Measurements from ENCODE around the gene FIGNL1. TPM values are rescaled to one million over a fixed set of nuclear protein-coding genes. Genes with fewer than 3 reads are reported as not detected.

FIGNL1 gene
- polyA plus RNA-seq, 1 experiment = 8.3 TPM

DNA sequence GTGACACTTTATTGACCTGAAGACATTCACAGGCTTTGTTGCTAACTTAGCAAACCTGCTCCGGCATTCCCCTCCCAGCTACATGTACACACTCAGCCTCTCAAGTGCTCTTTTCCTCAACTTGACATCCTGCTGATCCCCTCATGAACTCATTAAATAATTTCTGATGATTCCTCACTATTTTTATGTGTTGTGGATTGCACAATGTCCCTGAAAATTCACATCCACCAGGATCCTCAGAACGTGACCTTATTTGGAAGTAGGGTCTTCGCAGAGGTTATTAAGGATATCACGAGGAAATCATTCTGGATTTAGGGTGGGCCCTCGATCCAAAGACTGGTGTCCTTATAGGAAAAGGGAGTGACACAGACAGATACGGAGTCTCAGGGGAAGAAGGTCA lies 27.3 kb downstream of the FIGNL1 start:
- TF ChIP-seq, protein P1, sequence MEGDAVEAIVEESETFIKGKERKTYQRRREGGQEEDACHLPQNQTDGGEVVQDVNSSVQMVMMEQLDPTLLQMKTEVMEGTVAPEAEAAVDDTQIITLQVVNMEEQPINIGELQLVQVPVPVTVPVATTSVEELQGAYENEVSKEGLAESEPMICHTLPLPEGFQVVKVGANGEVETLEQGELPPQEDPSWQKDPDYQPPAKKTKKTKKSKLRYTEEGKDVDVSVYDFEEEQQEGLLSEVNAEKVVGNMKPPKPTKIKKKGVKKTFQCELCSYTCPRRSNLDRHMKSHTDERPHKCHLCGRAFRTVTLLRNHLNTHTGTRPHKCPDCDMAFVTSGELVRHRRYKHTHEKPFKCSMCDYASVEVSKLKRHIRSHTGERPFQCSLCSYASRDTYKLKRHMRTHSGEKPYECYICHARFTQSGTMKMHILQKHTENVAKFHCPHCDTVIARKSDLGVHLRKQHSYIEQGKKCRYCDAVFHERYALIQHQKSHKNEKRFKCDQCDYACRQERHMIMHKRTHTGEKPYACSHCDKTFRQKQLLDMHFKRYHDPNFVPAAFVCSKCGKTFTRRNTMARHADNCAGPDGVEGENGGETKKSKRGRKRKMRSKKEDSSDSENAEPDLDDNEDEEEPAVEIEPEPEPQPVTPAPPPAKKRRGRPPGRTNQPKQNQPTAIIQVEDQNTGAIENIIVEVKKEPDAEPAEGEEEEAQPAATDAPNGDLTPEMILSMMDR (IDR thresholded peaks at IDR 0.05; ENCODE audit: insufficient read depth, low read depth, low read length) = no peak
- 0 out of 2 replicates have a peak, but pooled peaks cover 1% of the 10 kb centered on the region for H3K27me3 ChIP-seq (ENCODE audit: control insufficient read depth, insufficient read depth, low read length)
- POLR2A ChIA-PET = no interaction called here
- DNase-seq (ENCODE audit: low read depth) = no peak
- CTCF ChIA-PET = no interaction called here
- no peak overlapping the region for H3K4me3 ChIP-seq (ENCODE audit: low read depth, low read length)
- H3K36me3 ChIP-seq (ENCODE audit: control insufficient read depth, insufficient read depth, low read length) = no peaks in the 10 kb centered on the region

DNA sequence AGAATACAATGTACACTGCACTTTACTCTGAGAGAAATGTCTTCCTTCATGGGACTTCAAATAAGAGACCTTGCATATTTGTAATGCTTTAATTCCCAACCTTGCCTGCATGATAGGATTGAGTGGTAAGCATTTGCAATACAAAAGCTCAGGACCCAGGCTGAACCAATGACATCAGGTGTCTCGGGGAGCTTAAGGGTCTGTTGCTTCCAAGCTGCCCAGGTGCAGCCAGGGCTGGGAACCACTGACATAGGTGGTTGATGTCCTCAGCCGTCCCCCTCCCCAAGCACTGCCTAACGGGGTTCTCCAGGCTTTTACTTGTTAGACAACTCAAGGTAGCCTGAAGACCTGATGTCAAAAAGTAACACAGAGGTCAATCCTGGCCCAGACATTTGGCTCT lies 29.1 kb downstream of the FIGNL1 start:
- ChIA-PET CTCF (interaction anchor here (1.0 to 3.9 kb wide), 3 partner anchors 27 to 740 kb away, joined by 3 to 16 read pairs (median 3); no protein-coding TSS in a partner anchor), POLR2A (no interaction called here)
- TF ChIP-seq, protein P1 (IDR thresholded peaks at IDR 0.05; ENCODE audit: insufficient read depth, low read depth, low read length) = no peak

DNA sequence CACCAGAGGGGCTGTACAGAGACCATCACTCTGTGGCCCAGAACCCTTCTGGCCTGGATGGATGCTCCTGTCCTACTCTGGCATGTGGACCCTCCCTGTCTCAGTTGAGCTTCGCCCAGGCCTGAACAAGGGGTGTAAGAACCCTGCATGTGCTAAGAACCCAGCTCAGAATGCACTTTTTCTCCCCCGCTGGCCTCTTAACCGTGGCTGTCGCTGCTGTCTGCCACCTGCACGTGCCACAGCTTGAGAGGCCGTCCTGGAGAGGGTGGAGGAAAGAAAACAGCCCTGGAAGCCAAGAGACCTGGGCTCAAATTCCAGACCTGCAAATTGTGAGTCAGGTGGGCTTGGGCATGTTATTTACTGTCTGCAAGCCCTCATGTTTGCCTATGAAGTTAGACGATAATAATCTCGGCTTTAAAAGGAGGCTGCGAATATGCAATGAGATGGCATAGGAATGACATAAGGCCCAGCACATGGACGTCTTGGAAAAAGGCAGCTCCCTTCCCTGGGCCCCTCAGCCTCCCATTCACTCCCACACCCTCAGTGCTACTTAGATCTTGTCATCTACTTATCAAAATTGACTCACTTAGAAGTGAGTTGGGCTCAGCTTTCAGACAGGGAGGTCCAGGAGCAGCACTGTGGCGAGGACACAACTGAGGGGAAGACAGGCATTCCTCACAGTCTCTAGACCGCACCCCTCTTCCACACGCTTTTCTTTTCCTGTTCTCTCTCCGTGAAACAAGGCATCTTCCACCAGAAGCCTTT lies 31.4 kb downstream of the FIGNL1 start:
- CTCF ChIA-PET = interaction anchor here (0.7 to 3.9 kb wide), 23 partner anchors 8 to 742 kb away, joined by 3 to 21 read pairs (median 3); no protein-coding TSS in a partner anchor
- Histone ChIP-seq H3K36me3 (ENCODE audit: control insufficient read depth, insufficient read depth, low read length) (no peaks in the 10 kb centered on the region), H3K27me3 (ENCODE audit: control insufficient read depth, insufficient read depth, low read length) (peaks cover 4% of the 10 kb centered on the region), H3K4me3 (ENCODE audit: low read depth, low read length) (no peak overlapping the region)
- DNase-seq (ENCODE audit: low read depth) = no peak
- POLR2A ChIA-PET = no interaction called here
- TF ChIP-seq, protein P1 (IDR thresholded peaks at IDR 0.05; ENCODE audit: insufficient read depth, low read depth, low read length) = no peak

More for the DNA sequence above, 29.1 kb downstream of the FIGNL1 start:
- Histone ChIP-seq H3K27me3 (ENCODE audit: control insufficient read depth, insufficient read depth, low read length) (0 out of 2 replicates have a peak, but pooled peaks cover 1% of the 10 kb centered on the region), H3K36me3 (ENCODE audit: control insufficient read depth, insufficient read depth, low read length) (no peaks in the 10 kb centered on the region), H3K4me3 (ENCODE audit: low read depth, low read length) (no peak overlapping the region)
- DNase-seq (ENCODE audit: low read depth) = no peak

DNA sequence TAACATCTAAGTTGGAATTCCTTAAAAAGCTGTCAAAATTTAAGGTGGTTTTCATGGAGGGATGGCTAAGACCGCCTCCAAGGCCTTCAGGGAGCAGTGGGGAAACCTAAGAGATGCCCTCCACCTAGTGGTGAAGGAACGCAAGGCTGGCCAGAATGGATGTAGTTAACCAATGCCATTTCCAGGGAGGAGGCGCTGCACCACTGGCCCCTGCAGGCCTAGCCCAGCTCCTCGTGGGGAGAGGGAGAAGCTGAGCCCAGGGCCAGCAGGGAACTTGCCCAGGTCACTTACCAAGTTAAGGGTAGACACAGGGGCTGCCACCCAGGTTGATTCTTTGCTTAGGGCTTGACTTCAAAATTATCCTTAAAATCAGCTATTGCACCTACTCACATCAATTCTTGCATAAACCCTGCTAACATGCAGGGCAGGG lies 32.0 kb downstream of the FIGNL1 start:
- DNase-seq (ENCODE audit: low read depth) = peak; percentile 14
- POLR2A ChIA-PET = no interaction called here
- peaks cover 4% of the 10 kb centered on the region for H3K27me3 ChIP-seq (ENCODE audit: control insufficient read depth, insufficient read depth, low read length)

More for the DNA sequence above, 32.0 kb downstream of the FIGNL1 start:
- H3K4me3 ChIP-seq (ENCODE audit: low read depth, low read length) = no peak overlapping the region
- CTCF ChIA-PET = interaction anchor here (0.7 to 3.9 kb wide), 27 partner anchors 9 to 743 kb away, joined by 3 to 21 read pairs (median 3); no protein-coding TSS in a partner anchor
- H3K36me3 ChIP-seq (ENCODE audit: control insufficient read depth, insufficient read depth, low read length) = no peaks in the 10 kb centered on the region
- TF ChIP-seq, protein P1 (IDR thresholded peaks at IDR 0.05; ENCODE audit: insufficient read depth, low read depth, low read length) = peak; percentile 94
